ENCODE data around the gene SLC35E3.

SLC35E3 gene

GRCh38 chr12:68788554-68789143 lies 42.7 kb downstream of the SLC35E3 start:
- Histone ChIP-seq H3K9ac (ENCODE audit: low read depth, low read length) (no peak overlapping the region), H3K36me3 (ENCODE audit: insufficient read depth, low read depth, low read length) (no peaks in the 10 kb centered on the region), H3K9me3 (ENCODE audit: insufficient read depth, low read depth, low read length) (no peaks in the 10 kb centered on the region), H3K27ac (ENCODE audit: low read length) (no peak overlapping the region), H3K4me1 (ENCODE audit: insufficient read depth, low read length) (no peaks in the 10 kb centered on the region), H3K4me3 (ENCODE audit: low read length) (no peak overlapping the region), H3K27me3 (ENCODE audit: insufficient read depth, low read length) (no peaks in the 10 kb centered on the region)

GRCh38 chr12:68789144-68789878 lies 43.3 kb downstream of the SLC35E3 start:
- no peaks in the 10 kb centered on the region for H3K9me3 ChIP-seq (ENCODE audit: insufficient read depth, low read depth, low read length)
- H3K9ac ChIP-seq (ENCODE audit: low read depth, low read length), result no peak overlapping the region
- H3K4me3 ChIP-seq (ENCODE audit: low read length), result no peak overlapping the region
- no peaks in the 10 kb centered on the region for H3K27me3 ChIP-seq (ENCODE audit: insufficient read depth, low read length)
- no peaks in the 10 kb centered on the region for H3K4me1 ChIP-seq (ENCODE audit: insufficient read depth, low read length)
- no peak overlapping the region for H3K27ac ChIP-seq (ENCODE audit: low read length)
- H3K36me3 ChIP-seq (ENCODE audit: insufficient read depth, low read depth, low read length), result no peaks in the 10 kb centered on the region

GRCh38 chr12:68790081-68790951 lies 44.3 kb downstream of the SLC35E3 start:
- Histone ChIP-seq H3K4me1 (ENCODE audit: insufficient read depth, low read length) (no peaks in the 10 kb centered on the region), H3K9ac (ENCODE audit: low read depth, low read length) (no peak overlapping the region), H3K9me3 (ENCODE audit: insufficient read depth, low read depth, low read length) (no peaks in the 10 kb centered on the region), H3K36me3 (ENCODE audit: insufficient read depth, low read depth, low read length) (no peaks in the 10 kb centered on the region), H3K27ac (ENCODE audit: low read length) (no peak overlapping the region), H3K27me3 (ENCODE audit: insufficient read depth, low read length) (no peaks in the 10 kb centered on the region), H3K4me3 (ENCODE audit: low read length) (no peak overlapping the region)

DNA sequence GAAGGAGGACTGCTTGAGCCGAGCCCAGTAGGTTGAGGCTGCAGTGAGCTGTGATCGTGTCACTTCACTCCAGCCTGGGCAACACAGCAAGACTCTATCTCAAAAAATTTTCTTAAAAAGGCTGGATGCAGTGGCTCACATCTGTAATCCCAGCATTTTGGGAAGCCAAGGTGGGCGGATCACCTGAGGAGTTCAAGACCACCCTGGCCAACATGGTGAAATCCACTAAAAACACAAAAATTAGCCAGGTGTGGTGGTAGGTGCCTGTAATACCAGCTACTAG lies 44.9 kb downstream of the SLC35E3 start:
- Histone ChIP-seq H3K27me3 (ENCODE audit: insufficient read depth, low read length) (no peaks in the 10 kb centered on the region), H3K4me3 (ENCODE audit: low read length) (no peak overlapping the region), H3K27ac (ENCODE audit: low read length) (no peak overlapping the region), H3K9ac (ENCODE audit: low read depth, low read length) (no peak overlapping the region), H3K9me3 (ENCODE audit: insufficient read depth, low read depth, low read length) (no peaks in the 10 kb centered on the region), H3K36me3 (ENCODE audit: insufficient read depth, low read depth, low read length) (no peaks in the 10 kb centered on the region), H3K4me1 (ENCODE audit: insufficient read depth, low read length) (no peaks in the 10 kb centered on the region)

DNA sequence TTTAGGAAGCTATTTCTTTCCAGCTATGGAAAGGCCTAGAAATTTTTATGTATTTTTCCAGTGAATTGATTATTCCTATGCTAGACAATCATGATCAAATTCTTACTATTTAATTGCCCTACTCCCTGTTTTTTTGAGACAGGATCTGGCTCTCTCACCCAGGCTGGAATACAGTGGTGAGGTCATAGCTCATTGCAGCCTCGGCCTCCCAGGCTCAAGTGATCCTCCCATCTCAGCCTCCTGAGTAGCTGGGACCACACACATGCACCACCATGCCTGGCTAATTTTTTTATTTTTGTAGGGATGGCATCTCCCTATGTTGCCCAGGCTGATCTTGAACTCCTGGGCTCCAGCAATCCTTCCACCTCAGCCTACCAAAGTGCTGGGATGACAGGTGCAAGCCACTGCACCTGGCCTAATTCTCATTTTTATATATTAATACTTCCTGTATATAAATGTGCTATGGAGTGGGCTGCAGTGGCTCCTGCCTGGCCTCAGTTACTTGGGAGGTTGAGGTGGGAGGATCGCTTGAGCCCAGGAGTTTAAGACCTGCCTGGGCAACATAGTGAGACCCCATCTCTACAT lies 46.0 kb downstream of the SLC35E3 start:
- no peaks in the 10 kb centered on the region for H3K9me3 ChIP-seq (ENCODE audit: insufficient read depth, low read depth, low read length)
- H3K27ac ChIP-seq (ENCODE audit: low read length), result no peak overlapping the region
- no peak overlapping the region for H3K9ac ChIP-seq (ENCODE audit: low read depth, low read length)
- no peak overlapping the region for H3K4me3 ChIP-seq (ENCODE audit: low read length)
- no peaks in the 10 kb centered on the region for H3K36me3 ChIP-seq (ENCODE audit: insufficient read depth, low read depth, low read length)
- H3K4me1 ChIP-seq (ENCODE audit: insufficient read depth, low read length), result no peaks in the 10 kb centered on the region
- no peaks in the 10 kb centered on the region for H3K27me3 ChIP-seq (ENCODE audit: insufficient read depth, low read length)

- H3K9me3 ChIP-seq (ENCODE audit: insufficient read depth, low read depth, low read length), result no peaks in the 10 kb centered on the region
- H3K36me3 ChIP-seq (ENCODE audit: insufficient read depth, low read depth, low read length), result no peaks in the 10 kb centered on the region
- no peaks in the 10 kb centered on the region for H3K4me1 ChIP-seq (ENCODE audit: insufficient read depth, low read length)
- no peak overlapping the region for H3K27ac ChIP-seq (ENCODE audit: low read length)
- H3K27me3 ChIP-seq (ENCODE audit: insufficient read depth, low read length), result no peaks in the 10 kb centered on the region
- no peak overlapping the region for H3K4me3 ChIP-seq (ENCODE audit: low read length)
- no peak overlapping the region for H3K9ac ChIP-seq (ENCODE audit: low read depth, low read length)
Measured at GRCh38 chr12:68792952-68793351, 47.0 kb downstream of the SLC35E3 start.

GRCh38 chr12:68793436-68793835 lies 47.5 kb downstream of the SLC35E3 start:
- H3K4me3 ChIP-seq (ENCODE audit: low read length), result no peak overlapping the region
- H3K27me3 ChIP-seq (ENCODE audit: insufficient read depth, low read length), result no peaks in the 10 kb centered on the region
- no peaks in the 10 kb centered on the region for H3K36me3 ChIP-seq (ENCODE audit: insufficient read depth, low read depth, low read length)
- H3K9ac ChIP-seq (ENCODE audit: low read depth, low read length), result no peak overlapping the region
- H3K27ac ChIP-seq (ENCODE audit: low read length), result no peak overlapping the region
- H3K9me3 ChIP-seq (ENCODE audit: insufficient read depth, low read depth, low read length), result no peaks in the 10 kb centered on the region
- H3K4me1 ChIP-seq (ENCODE audit: insufficient read depth, low read length), result no peaks in the 10 kb centered on the region

DNA sequence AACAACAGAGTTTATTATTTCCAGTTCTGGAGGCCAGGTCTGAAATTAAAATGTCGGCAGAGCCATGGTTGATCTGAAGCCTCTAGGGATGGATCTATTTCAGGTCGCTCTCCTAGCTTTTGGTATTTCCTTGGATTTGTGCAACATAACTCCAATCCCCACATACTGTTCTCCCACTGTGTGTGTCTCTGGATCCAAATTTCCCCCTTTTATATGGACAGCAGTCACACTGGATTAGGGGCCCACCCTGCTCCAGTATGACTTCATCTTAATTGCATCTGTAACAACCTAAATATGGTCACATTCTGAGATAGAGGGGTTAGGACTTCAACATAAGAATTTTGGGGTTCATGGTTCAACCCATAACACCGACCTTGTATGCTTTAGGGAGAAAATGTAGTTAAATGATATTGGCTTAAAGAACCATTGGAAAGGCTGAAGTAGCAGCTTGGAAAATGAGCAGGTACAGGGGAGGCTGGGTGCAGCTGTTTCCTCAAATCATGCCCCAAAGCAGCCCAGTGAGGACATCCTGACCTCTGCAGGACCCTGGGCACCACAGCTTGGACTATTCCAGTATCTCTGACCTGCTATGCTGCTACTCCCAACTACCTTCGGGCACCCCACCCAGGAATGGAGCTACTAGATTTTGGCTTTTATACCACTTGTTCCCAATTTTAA lies 48.1 kb downstream of the SLC35E3 start:
- H3K9ac ChIP-seq (ENCODE audit: low read depth, low read length), result no peak overlapping the region
- no peaks in the 10 kb centered on the region for H3K36me3 ChIP-seq (ENCODE audit: insufficient read depth, low read depth, low read length)
- H3K27me3 ChIP-seq (ENCODE audit: insufficient read depth, low read length), result no peaks in the 10 kb centered on the region
- no peak overlapping the region for H3K27ac ChIP-seq (ENCODE audit: low read length)
- no peaks in the 10 kb centered on the region for H3K4me1 ChIP-seq (ENCODE audit: insufficient read depth, low read length)
- H3K4me3 ChIP-seq (ENCODE audit: low read length), result no peak overlapping the region
- no peaks in the 10 kb centered on the region for H3K9me3 ChIP-seq (ENCODE audit: insufficient read depth, low read depth, low read length)

DNA sequence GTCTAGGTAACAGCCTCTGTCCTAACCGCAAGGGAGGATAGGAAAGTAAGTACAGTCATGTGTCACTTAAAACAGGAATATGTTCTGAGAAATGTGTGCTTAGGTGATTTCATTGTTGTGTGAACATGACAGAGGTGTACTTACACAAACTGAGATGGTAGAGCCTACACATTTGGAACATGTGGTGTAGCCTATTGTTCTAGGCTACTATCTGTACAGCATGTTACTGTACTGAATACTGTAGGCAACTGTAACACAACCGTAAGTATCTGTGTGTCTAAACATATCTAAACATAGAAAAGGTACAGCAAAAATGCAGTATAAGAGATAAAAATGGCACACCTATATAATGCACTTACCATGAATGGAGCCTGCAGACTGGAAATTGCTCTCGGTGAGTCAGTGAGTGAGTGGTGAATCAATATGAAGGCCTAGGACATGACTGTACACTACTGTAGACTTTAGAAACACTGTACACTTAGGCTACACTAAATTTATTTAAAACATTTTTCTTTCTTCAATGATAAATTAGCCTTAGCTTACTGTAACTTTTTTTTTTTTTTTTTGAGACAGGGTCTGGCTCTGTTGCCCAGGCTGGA lies 48.8 kb downstream of the SLC35E3 start:
- no peaks in the 10 kb centered on the region for H3K27me3 ChIP-seq (ENCODE audit: insufficient read depth, low read length)
- H3K27ac ChIP-seq (ENCODE audit: low read length), result no peak overlapping the region
- no peaks in the 10 kb centered on the region for H3K36me3 ChIP-seq (ENCODE audit: insufficient read depth, low read depth, low read length)
- H3K4me3 ChIP-seq (ENCODE audit: low read length), result no peak overlapping the region
- no peaks in the 10 kb centered on the region for H3K9me3 ChIP-seq (ENCODE audit: insufficient read depth, low read depth, low read length)
- H3K9ac ChIP-seq (ENCODE audit: low read depth, low read length), result no peak overlapping the region
- no peaks in the 10 kb centered on the region for H3K4me1 ChIP-seq (ENCODE audit: insufficient read depth, low read length)

DNA sequence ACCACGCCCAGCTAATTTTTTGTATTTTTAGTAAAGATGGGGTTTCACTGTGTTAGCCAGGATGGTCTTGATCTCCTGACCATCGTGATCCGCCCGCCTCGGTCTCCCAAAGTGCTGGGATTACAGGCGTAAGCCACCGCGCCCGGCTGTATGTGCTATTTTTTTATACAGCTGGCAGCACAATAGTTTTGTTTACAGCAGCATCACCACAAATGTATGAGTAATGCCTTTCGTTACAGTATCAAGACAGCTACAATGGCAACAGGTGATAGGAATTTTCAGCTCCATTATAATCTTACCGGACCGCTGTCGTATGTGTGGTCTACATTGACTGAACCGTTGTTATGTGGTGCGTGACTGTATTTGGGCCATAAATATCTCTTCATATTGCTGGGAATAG lies 50.4 kb downstream of the SLC35E3 start:
- Histone ChIP-seq H3K4me3 (ENCODE audit: low read length) (no peak overlapping the region), H3K9ac (ENCODE audit: low read depth, low read length) (no peak overlapping the region), H3K36me3 (ENCODE audit: insufficient read depth, low read depth, low read length) (no peaks in the 10 kb centered on the region), H3K9me3 (ENCODE audit: insufficient read depth, low read depth, low read length) (no peaks in the 10 kb centered on the region), H3K4me1 (ENCODE audit: insufficient read depth, low read length) (no peaks in the 10 kb centered on the region), H3K27me3 (ENCODE audit: insufficient read depth, low read length) (no peaks in the 10 kb centered on the region), H3K27ac (ENCODE audit: low read length) (no peak overlapping the region)

DNA sequence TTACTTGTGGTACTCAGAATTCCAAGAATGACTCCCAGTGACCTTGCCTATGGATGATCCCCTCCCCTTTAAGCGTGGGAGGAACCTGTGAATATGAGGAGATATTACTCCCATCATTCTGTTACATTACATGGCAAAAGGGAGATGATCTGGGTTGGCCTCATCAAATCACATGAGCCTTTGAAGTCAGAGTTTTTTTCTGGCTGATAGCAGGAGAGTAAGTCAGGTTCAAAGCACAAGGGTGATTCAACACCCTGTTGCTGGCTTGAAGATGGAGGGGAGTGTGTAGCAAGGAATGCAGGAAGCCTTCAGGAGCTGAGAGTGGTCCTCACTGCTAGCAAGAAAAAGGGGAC lies 52.9 kb downstream of the SLC35E3 start:
- H3K36me3 ChIP-seq (ENCODE audit: insufficient read depth, low read depth, low read length), result no peaks in the 10 kb centered on the region
- H3K9ac ChIP-seq (ENCODE audit: low read depth, low read length), result no peak overlapping the region
- 0 out of 2 replicates have a peak, but pooled peaks cover 2% of the 10 kb centered on the region for H3K4me1 ChIP-seq (ENCODE audit: insufficient read depth, low read length)
- no peak overlapping the region for H3K27ac ChIP-seq (ENCODE audit: low read length)
- H3K4me3 ChIP-seq (ENCODE audit: low read length), result no peak overlapping the region
- H3K9me3 ChIP-seq (ENCODE audit: insufficient read depth, low read depth, low read length), result no peaks in the 10 kb centered on the region
- no peaks in the 10 kb centered on the region for H3K27me3 ChIP-seq (ENCODE audit: insufficient read depth, low read length)
